ENCODE results near the gene GTPBP3. TPM values are rescaled to one million over a fixed set of nuclear protein-coding genes. Genes with fewer than 3 reads are reported as not detected.

GTPBP3 gene, protein sequence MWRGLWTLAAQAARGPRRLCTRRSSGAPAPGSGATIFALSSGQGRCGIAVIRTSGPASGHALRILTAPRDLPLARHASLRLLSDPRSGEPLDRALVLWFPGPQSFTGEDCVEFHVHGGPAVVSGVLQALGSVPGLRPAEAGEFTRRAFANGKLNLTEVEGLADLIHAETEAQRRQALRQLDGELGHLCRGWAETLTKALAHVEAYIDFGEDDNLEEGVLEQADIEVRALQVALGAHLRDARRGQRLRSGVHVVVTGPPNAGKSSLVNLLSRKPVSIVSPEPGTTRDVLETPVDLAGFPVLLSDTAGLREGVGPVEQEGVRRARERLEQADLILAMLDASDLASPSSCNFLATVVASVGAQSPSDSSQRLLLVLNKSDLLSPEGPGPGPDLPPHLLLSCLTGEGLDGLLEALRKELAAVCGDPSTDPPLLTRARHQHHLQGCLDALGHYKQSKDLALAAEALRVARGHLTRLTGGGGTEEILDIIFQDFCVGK
- 27.8 TPM for total RNA-seq

DNA sequence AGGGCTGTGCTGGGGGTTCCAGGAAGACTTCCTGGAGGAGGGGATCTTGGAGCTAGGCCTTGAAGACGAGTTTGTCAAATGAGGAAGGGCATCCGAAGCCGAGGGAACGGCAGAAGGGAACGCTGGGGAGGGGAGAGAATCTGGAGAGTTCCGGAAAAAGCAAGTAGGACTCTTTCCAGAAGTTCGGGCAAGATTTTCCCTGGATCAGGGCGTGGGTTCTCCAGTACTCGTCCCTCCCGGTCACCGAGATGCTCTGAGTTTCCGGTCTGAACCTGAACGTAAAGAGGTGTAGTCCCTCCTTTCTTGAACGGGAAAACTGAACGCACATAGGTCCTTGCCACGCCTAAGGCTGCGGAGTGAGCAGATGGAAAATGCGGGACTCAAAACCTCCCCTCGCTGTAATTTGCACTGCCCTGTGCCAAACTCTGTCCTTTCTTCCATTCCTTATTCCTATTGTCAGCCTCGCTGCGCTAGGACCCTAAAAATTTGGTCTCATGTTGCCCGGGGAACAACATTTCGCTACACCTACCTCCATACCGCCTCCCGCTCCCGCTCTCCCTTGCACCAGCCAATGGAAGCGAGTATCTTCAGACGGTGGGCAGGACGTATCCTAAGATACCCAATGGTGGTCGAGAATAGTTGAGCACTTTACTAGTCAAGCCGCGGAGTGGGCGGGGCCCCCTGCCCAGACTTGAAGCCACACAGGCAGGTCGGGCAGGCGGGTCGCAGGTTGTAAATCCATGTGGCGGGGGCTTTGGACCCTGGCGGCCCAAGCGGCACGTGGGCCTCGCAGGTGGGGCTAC, at the start of gene GTPBP3:
TSS of gene GTPBP3 (plus strand) at position 682 of the 803 bp plus-strand sequence. CDS start at position 741, 59 bp downstream.

DNA sequence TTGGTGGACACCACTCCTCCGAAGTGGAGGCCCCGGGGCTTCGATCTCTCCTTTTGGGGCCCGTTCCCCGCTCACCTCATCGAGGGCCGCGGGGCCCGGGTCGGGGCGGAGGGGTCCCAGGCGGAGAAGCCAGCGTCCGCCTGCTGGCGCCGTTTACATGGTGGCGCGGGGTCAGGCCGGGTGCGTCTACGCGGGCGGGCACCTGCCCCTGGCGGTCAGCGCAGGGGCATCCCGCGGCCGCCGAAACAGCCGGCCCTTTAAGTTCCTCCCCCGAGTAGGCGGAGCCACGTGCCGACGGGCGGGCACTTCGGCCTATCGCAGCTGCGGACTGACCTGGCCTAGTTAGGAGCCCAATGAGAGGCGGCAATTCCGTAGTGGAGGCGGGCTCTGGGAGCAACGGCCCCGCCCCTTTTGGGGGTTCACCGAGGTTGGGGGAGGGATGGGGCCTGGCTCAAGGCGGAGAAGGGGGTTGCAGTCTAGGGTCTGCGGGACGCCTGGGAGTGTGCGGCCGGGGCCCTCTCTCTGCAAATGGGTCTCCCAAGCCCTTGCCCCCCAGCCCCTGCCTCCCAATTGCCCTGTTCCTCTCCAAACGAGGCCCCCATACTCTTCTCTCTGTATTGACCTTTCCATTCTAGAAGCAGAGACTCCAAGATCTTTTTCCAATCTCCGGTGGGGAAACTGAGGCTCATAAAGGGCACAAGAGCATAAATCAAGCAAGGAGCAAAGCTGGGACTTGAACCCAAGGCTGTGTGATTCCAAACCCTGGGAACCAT, 34.0 kb upstream of the GTPBP3 start, which contains the start of gene ABHD8:
TSS of gene ABHD8 (minus strand) at position 259 of the 773 bp plus-strand sequence. CDS start 1,809 bp downstream, outside the sequence.

DNA sequence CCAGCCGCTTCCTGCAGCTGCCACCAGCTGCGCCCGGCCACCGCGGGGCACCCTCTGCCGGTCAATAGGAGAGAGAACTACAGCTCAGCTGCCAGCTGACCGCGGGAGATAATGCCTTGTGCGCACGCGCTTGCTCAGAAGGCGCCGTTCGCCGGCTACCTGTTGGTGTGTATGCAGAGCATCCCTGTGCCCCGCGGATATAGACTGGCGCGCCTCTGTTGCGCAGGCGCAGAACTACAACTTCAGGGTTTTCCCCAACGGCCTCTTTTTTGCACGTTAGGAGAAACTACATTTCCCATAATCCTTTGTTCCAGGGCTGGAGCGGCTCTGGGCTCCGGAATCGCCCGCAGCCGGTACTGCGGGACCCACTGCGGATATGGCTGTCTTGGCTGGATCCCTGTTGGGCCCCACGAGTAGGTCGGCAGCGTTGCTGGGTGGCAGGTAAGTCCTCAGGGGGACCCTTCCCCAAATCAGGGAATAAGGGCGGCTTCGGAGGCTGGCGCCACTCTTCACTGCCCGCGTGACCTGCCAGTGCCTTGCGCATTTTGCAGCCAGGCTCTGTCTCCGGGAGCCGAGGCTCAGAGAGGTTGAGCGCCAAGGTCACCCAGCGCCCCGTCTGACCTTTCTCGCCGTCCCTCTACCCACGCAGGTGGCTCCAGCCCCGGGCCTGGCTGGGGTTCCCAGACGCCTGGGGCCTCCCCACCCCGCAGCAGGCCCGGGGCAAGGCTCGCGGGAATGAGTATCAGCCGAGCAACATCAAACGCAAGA, 31.7 kb upstream of the GTPBP3 start, which contains the start of gene MRPL34:
TSS of gene MRPL34 (plus strand) at position 356 of the 768 bp plus-strand sequence. CDS start at position 377, 21 bp downstream.

DNA sequence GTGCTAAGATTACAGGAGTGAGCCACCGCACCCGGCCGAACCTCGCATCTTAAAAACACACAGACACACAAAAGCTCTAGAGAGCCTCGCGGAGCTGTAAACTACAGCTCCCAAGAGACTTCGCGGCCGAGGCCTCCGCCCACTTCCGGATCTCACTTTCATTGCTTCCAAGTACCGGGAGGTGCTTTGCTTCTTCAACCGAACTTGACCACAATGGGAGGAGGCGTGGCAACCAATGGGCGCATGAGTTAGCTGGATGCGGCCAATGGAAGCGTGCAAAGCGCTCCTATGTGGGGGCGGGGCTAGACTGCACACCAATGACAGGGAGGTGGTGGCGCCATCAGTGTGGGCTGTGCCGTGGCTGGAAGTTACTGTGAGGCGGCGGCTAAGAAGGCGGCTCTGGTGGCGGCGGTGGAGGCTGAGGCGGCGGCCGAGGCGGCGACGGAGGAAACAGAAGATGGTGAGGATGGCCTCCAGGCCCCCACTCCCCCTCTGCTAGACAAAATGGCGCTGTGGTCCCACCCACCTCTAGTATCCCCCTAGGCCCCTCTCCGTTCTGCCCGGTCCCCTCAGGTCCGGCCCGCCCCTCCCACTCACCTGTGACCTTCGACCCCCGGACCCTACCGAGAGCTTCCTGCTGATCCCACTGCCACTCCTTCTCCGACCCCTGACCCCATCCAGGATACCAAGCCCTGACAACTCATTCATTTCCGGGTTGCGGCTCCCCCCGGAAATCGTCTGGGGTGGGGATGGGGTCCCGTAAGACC, 28.0 kb upstream of the GTPBP3 start, which contains the start of gene DDA1:
TSS of gene DDA1 (plus strand) at position 366 of the 767 bp plus-strand sequence. CDS start at position 458, 92 bp downstream.

DNA sequence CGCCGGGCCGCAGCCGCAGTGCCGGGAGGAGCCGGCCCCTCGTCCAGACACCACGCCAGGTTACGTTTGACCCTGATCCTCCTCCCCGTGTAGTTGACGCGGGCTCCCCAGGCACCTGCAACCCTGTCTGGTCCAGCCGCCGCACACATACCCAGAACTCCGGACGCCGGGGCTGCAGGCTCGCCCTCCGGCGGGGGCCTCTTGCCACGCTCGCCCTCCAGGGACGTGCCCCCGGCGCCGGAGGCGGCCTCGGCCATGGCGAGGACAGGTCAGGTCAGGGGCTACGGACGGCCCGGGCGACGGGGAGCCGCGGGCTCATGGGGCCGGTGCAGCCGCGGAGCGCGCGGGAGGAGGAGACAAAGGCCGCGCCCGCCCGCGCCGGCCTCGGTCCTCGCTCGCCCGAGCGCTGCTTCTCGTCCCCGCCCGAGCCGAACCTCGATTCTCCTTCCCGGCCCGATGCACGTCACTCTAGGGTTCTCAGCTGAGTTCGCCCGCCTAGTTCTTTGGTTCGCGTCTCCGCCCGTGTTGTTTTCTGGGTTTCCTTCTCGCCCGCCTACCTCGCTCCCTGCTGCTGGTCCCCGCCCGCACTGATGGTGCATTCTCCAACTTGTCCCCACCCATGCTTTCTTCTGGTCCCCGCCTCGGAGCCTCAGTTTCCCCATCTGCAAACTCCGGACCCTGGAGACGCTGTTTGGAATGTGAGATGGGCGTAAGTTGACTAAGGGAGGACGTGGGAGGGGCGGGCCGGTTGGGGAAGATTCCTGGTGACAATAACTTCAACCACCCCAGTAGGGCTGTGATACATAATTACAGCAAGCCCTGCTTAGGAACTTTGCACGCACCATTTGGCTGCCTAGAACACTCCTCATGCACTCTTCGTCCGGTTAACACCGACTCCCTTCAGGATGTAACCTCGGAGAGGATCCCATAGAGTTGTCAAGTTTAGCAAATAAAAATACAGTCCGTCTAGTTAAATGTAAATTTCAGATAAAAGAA, 2.6 kb upstream of the GTPBP3 start, which contains the start of gene ANO8:
TSS of gene ANO8 (minus strand) at position 442 of the 996 bp plus-strand sequence. CDS start at position 257, 185 bp downstream.

DNA sequence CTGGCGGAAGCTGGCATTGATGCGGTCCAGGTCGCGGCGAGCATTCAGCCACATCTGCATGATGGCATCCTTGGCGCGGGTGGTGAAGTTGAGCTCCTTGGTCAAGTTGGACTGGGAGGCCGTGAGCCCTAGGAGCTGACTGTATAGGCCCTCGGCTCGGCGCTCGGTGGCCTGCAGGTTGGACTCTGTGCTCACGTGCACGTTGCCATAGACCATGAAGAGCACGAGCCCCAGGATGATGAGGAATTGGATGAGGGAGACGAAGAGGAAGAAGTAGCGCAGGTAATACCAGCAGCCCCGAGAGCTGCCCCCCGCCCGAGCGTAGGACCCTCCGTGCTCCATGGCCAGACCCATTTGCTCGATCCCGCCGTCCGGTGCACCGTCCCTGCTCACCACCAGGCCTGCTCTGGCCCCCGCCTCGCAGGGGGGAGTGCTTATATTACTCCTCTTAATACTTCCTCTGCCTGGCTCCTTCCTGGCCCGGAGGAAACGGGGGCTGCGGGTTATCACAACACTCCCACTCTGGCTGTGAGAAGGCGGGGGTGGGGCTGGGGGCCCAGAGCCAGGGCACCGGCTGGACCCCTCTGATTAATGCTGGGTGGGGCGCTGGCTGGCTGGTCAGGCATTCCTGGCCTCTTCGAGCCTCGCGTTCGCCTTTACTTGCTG, 39.7 kb downstream of the GTPBP3 start, which contains the start of gene PLVAP:
TSS of gene PLVAP (minus strand) at position 408 of the 666 bp plus-strand sequence. CDS start at position 354, 54 bp downstream.

Other genes starting within 250 kb of the GTPBP3 start
- 29.1 TPM for gene USE1, start 122.2 kb upstream of the GTPBP3 start, total RNA-seq
- gene OCEL1, start 111.3 kb upstream of the GTPBP3 start, total RNA-seq: 7.4 TPM
- 36.3 TPM for gene NR2F6, start 91.6 kb upstream of the GTPBP3 start, total RNA-seq
- 5.5 TPM for gene USHBP1, start 72.8 kb upstream of the GTPBP3 start, total RNA-seq
- 58.2 TPM for gene BABAM1, start 70.1 kb upstream of the GTPBP3 start, total RNA-seq
- gene ANKLE1, start 55.7 kb upstream of the GTPBP3 start, total RNA-seq: 0.55 TPM
- 25.3 TPM for gene ABHD8, start 34.1 kb upstream of the GTPBP3 start, total RNA-seq
- gene MRPL34, start 31.7 kb upstream of the GTPBP3 start, total RNA-seq: 57.7 TPM
- gene DDA1, start 28.0 kb upstream of the GTPBP3 start, total RNA-seq: 15.1 TPM
- gene ANO8, start 2.7 kb upstream of the GTPBP3 start, total RNA-seq: 26.3 TPM
- gene PLVAP, start 39.8 kb downstream of the GTPBP3 start, total RNA-seq: 34.9 TPM
- not detected for gene CCDC194, start 56.6 kb downstream of the GTPBP3 start, total RNA-seq
- 4.5 TPM for gene BST2, start 68.1 kb downstream of the GTPBP3 start, total RNA-seq
- 25.2 TPM for gene MVB12A, start 82.5 kb downstream of the GTPBP3 start, total RNA-seq
- gene TMEM221, start 111.1 kb downstream of the GTPBP3 start, total RNA-seq: 2.5 TPM
- 3.6 TPM for gene NXNL1, start 123.4 kb downstream of the GTPBP3 start, total RNA-seq
- 33.2 TPM for gene SLC27A1, start 133.0 kb downstream of the GTPBP3 start, total RNA-seq
- 50.2 TPM for gene PGLS, start 174.1 kb downstream of the GTPBP3 start, total RNA-seq
- gene COLGALT1, start 218.1 kb downstream of the GTPBP3 start, total RNA-seq: 43.4 TPM

Measured in camera-type eye (tissue), 1 donor.